Fibroblast of the aortic adventitia (primary cell): ENCODE results near the gene UNC13A. TPM values are rescaled to one million over a fixed set of nuclear protein-coding genes. Genes with fewer than 3 reads are reported as not detected.
"Not testable (repeated sequence)": the region's sequence is repeated elsewhere in the genome, so short reads cannot be mapped to it uniquely, and the experiment has no call there.

Experiments
- DNase-seq: peaks from one replicate; pipeline ENCODE4 v3.0.0-alpha.2; 2010; ENCODE audit warnings: low read depth
- H3K4me3 ChIP-seq: 2 replicates; pipeline ENCODE4 v1.5.1; 2011; ENCODE audit warnings: low read depth, mild to moderate bottlenecking, control low read depth, low read length, moderate library complexity
- CTCF ChIP-seq: IDR thresholded peaks from 2 replicates; pipeline ENCODE4 v1.5.1; 2011; ENCODE audit warnings: mild to moderate bottlenecking, low read length, control low read depth, inconsistent platforms; ENCODE audit not compliant: insufficient read depth
- total RNA-seq: library from RNA; depleted of rRNA; stranded (reverse); fragments of >200 nt; gene quantifications from 2 replicates; pipeline ENCODE4 v1.2.3, GENCODE V29; 2012; ENCODE audit warnings: low replicate concordance

Gene UNC13A
- total RNA-seq, 1 donor, result 0.27 TPM

GRCh38 chr19:17604372-17605025 is 83.7 kb downstream of the UNC13A start:
- DNase-seq, result no peak
- no peak for TF ChIP-seq CTCF
- no peak overlapping the region for H3K4me3 ChIP-seq

- DNase-seq, result no peak
- TF ChIP-seq CTCF, result no peak
- no peak overlapping the region for H3K4me3 ChIP-seq
Measured at GRCh38 chr19:17602872-17603510, 85.2 kb downstream of the UNC13A start.

GRCh38 chr19:17602217-17602616 is 85.9 kb downstream of the UNC13A start:
- no peak for DNase-seq
- TF ChIP-seq CTCF, result no peak
- no peak overlapping the region for H3K4me3 ChIP-seq

- no peak for TF ChIP-seq CTCF
- DNase-seq, result no peak
- H3K4me3 ChIP-seq, result no peak overlapping the region
Measured at GRCh38 chr19:17601683-17602082, 86.5 kb downstream of the UNC13A start.

- no peak overlapping the region for H3K4me3 ChIP-seq
- TF ChIP-seq CTCF, result no peak
Measured at GRCh38 chr19:17599780-17600179, 88.4 kb downstream of the UNC13A start.

GRCh38 chr19:17598953-17599352 is 89.2 kb downstream of the UNC13A start:
- no peak overlapping the region for H3K4me3 ChIP-seq
- no peak for DNase-seq
- TF ChIP-seq CTCF, result no peak

More at GRCh38 chr19:17599780-17600179, 88.4 kb downstream of the UNC13A start:
- DNase-seq, result no peak

- DNase-seq, H3K4me3 ChIP-seq: not testable (repeated sequence)
Measured at GRCh38 chr19:17598063-17598462, 90.1 kb downstream of the UNC13A start.

- H3K4me3 ChIP-seq, DNase-seq: not testable (repeated sequence)
Measured at GRCh38 chr19:17594296-17594695, 93.9 kb downstream of the UNC13A start.
